ENCODE measurements around the gene GRB7.

Gene GRB7

DNA sequence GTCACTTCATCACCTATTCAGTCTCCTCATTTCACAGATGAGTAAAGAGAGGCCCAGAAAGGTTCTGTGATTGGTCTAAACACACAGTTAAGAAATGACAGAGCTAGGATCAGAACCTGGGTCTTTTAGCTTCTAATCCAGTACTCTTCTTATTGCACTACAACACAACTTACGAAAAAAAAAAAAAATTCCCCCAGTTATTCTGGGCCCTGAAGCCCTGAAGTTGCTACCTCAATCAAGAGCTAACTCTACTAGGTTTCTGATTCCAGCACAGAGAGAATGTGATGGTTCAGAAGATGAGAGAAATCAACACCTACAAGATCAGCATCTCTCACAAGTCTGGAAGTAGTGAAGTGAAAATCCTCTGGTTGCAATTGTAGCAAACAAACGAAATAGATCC lies 37.3 kb downstream of the GRB7 start:
- no peak for DNase-seq

DNA sequence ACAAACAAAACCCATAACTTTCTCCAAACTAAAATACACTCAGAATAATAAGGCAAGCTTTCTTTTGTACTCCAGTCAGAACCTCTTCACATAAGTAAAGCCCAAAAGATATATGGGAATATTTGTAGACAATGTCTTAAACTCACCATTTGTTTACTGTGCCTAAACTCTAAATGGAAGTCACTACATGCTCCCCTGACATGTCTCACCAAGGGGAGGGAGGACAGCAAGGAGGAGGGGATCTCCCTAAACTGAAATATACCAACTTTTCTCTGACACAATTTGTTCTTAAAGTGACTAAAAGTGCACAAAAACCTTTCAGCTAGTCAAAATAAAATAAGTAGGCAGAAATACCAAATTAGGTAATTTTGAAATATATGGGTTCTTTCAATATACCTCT lies 38.5 kb downstream of the GRB7 start:
- DNase-seq: no peak

DNA sequence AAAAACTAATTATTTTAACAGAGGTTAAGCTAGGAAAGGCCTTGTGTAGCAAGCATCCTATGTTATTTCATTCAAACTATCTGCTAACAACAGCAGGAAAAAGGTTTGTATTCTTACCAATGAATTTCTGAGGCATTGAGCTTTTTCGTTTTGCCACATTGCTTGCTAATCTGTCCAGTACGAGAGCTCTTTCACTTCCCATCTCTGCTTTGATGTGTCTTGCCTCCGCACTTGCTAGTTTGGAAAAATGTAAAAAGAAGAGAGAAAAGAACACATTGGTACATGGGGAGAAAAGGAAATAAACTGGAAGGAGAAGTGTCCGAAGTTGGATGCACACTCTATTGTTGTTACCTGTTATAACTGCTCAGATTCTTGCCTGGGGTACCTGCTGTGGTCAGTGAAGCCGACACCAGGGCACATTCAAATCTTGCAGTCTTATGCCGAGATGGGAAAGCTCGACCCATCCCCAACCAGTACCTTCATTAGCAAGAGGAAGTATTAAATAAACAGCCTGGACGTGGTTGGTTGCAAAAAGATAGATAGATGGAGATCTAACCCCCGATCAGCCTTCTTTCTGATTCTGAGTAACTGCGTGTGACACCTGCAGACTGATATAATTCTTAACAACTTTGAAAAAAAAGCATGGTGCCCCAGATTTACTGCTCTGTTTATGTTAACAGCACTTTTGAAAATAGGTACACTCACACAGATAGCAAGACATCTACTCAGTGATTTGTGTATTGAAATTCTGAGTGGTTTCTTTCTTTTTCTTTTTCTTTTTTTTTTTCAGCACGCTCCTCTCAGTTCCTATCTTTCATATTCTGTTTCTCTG lies 40.0 kb downstream of the GRB7 start:
- no peak for DNase-seq

DNA sequence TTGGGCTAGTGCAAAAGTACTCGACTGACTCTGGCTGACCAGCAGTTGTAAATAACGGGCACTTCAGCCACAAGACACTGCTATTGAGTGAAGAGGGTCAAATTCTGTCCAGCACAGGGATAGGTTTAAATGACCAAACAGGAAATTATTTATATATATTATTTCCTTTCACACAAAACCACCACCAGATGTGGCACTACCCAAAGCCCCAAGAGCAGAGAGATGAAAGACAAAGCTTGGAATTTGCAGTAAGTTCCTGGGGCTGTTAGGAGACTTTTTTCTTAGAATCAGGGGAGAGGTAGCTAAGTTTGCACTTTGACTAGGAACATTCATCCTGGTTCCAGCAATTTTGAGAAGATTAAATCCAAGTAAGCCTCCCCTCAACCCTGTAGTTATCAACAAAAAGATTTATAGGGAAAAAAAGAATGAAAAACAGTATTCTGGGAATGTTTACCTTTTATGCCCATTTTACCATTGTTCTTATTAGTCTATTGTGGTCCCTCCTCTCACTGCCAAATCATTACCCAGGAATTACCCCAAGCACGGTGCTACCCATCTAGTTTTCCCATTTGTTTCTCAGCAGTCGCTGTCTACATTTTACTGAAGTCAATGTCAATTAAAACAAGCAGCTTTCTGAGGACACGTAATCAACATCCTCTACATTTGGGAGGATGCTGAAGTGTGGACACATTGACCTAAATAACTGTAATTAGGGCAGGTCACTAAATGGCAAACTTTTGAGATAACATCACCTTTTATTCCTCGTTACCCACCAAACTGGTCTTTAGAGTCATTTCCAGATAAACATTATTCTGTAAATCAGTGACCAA lies 43.5 kb downstream of the GRB7 start:
- DNase-seq: no peak

DNA sequence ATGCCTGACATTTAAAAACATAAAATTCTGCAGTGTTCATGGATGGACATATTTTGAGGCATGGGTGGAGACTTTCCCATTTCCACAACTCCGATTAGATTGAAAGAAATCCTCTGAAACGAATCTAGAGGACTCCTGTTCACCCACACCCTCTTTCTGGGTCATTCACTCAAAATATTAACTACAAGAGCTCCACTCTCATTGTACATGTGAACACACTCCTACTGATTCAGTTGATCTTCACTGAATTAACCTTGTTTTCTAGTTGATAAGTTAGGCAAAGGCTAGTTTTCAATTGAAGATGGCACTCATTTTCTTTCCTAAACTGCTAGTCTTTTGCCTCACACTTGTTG lies 44.1 kb downstream of the GRB7 start:
- no peak for DNase-seq

DNA sequence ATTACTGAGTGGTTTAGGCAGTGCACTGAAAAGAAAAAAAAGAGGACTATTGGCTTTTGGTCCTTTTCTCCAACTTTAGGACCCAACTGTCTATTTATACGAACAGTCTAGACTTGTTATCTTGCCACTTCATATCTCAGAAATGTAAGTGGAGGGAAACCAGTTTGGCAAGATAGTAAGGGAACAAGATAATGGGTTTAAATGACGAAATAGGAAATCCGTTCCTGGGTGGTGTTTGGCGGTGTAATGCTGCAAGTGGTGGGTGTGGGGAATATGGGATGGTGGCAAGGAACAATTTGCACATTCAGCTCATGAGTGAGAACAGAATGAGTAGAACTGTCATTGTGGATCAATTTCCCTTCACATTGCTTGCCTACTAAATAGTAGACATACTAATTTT lies 44.7 kb downstream of the GRB7 start:
- no peak for DNase-seq

DNA sequence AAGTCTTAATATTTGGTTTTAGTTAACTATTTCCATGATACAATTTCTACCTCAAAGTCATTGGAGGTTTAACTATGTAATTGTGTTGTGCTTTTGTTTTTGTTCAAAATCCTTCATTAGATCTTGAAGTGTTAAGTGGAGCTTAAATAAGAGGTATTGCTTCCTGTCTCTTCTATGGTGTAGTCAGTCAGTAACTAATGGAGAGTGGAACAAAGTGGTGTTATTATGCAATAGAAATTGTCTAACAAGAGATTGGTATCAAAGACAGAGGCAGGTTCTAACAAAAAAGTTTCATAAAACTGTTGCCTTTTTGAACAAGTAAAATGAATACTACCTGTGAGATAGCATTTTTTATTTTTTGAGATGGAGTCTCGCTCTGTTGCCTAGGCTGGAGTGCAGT lies 45.2 kb downstream of the GRB7 start:
- no peak for DNase-seq

DNA sequence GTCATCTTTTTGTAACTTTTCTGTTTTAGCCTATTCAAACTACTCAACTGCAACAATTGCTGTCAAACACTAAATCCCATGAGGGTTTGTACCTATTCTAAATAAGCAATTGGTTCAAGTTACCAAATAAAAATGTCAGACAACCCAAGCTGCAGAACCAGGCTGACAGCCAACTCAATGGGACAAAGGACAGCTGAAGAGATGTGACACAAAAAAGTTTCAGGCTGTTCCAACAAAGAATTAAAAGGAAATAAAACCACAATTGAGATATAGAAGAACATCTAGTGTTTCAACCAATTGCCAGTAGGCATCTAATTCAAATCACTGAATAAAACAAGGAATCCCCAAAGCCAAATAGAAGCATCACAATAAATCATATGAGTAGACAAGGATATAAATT lies 49.3 kb downstream of the GRB7 start:
- DNase-seq: no peak

DNA sequence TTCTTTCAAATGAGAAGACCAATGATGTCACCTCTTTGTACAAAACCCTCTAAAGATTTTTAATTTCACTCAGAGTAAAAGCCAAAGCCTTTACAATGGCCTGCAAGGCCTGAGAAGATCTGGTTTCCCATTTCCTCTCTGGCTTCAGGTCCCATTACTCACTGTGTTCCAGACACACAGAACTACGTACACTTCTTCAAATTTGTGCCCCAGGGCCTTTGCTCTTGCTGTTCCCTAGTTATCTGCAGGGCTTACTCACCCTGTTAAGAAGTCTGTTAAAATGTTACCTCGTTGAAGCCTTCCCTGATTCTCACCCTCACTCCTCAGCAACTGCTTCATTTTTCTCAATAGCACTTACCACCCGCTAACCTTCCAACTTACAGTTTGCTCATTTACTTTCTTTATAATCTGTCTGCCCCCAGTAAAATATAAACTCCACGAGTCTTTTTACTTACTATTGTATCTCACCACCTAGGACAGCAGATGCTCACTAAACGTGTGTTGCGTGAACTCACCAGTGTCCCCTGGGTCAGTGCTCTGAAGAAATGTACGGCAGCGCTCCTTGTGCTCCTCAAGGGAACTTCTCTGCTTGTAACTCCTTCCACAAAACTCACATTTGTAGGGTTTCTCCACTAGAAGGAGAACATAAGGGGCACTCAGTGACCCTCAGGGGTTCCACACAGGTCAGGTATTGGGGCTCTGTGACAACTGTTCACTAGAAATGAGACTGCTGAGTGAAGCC lies 50.2 kb downstream of the GRB7 start:
- no peak for DNase-seq

DNA sequence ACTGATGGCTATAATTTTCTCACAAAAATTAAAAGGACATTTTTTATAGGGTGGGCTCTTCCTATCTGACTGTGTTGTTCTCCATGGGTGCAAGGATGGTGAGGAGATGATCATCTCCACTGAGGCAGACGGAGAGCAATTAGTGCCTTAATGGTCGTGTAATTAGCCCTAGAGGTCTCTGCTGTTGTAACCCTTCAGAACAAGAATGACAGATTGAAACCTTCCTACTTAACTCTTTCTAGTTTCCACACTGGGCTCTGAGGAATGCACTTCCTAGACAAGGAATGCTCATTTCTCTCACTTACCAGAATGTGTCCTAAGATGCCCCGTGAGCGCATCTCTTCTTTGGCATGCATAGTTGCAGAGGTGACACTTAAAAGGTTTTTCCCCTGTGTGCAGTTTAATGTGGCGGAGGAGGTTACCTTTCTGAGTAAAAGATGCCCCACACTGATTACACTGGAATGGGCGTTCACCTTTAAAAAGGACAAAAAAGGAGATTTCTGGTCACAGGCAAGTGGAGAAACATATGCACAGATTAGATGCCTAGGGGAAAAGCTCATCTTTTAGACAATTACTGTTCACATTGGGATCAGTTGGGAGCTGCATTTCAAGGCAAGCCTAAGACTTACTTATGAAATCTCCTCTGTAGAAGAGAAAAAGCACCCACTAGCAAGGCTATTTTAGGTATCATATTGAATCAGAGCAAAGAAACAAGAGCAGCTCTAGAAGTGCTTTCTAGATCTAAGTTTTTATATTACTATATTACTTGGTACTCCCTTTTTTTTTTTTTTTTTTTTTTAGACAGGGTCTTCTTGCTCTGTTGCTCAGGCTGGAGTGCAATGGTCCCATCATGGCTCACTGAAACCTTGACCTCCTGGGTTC lies 53.6 kb downstream of the GRB7 start:
- DNase-seq: no peak

DNA sequence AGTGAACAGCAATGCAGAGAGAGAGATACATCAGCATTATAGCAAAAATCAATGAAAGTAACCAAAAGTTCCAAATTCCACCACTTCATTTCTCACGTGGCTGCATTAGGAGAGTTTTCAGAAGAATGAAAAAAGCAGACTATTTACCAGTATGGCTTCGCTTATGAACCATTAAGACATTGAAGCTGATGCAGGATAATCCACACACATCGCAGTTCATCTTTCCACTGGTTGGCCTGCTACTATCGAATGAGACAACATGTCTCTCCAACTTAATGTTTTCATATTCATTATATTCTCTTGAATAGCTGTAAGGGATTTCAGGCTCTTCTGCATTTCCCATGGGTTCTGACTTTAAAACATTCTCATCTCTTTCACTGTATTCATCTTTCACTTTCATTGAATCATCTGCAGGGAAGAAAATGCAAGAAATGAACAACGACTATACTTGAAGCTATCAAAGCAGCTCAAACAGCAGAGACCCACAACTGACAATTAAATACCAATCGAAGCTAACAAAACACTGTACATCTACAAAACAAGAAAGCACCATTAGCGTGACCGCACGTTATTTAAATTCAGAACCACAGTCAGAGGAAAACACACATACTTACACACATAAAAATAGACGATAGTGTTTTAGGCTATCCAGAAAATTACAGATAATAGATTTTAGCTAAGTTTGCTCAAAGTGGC lies 54.9 kb downstream of the GRB7 start:
- no peak for DNase-seq

DNA sequence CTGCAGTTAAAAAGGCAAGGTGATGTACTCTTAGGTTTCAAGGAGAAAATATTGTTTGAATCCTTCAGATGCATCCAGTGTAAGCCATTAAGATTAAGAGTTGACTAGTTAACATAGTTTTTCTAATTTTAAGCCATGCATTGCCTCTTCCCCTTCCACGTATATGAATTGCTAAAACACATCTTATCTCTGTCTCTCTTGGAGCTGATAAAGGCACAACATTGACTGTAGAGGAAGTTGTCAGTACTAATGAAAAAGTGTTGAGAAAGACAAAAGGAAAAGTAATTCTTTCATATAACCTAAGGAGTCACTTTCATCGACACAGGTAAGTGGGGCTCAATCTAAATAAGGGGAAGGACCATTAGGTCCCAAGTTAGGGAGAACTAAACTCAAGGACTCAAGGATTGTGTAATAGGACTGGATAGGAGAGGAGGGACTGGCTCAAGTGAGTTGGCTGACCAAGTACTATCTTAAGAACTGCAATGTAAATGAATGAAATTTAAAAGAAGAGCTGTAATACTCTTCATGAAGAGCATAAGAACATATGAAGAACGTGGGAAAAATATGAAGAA lies 55.6 kb downstream of the GRB7 start:
- no peak for DNase-seq

DNA sequence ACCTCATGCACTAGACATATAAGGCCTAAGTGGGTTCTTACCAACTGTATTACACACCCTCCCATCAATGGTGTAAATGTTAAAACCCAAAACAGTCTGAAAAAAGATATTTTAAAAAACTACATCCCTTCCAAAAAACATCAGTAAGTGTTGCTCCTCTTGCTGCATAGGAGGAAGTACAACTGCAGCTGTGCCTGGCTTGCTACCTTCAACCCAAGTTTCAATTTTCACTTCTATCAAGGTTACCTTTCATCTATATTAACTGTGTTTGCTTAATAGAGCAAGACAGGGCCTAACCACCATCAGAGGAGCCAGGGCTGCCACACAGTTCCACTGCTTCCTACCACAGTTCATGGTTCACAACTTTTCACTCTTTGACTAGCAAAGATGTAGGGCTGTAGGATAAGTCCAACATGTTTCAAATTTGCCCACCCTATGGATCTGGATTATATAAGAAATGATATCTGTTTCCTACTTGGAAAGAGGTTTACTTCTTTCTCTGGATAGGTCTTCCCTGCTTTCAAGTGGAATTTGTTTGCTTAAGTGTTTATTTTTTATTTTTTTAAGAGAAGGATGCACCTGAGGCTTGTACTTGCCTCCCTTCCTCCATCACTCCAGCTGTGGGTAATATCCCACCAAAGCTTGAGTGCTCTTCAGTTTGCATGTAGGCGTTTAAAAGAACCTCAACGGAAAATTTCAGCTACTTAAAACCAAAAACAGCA lies 56.7 kb downstream of the GRB7 start:
- DNase-seq: peak; percentile 50
